Lower leg skin (tissue), 3 donors: Measurements from ENCODE around the gene VSX1.

ENCODE experiments used
- POLR2A ChIP-seq, 2 donors: fragments of 450-650 bp; IDR thresholded peaks; one replicate each; pipeline ENCODE4 v1.6.1; 2016 to 2017; ENCODE audit warnings: antibody characterized with exemption in 2 of 2, mild to moderate bottlenecking in 1 of 2, moderate library complexity in 1 of 2
- TF ChIP-seq, protein P1 (sequence below), 3 donors: fragments of 450-650 bp; IDR thresholded peaks; one replicate each; pipeline ENCODE4 v1.5.1; 2016; ENCODE audit warnings: antibody characterized with exemption in 3 of 3, mild to moderate bottlenecking in 3 of 3, moderate library complexity in 2 of 3

DNA sequence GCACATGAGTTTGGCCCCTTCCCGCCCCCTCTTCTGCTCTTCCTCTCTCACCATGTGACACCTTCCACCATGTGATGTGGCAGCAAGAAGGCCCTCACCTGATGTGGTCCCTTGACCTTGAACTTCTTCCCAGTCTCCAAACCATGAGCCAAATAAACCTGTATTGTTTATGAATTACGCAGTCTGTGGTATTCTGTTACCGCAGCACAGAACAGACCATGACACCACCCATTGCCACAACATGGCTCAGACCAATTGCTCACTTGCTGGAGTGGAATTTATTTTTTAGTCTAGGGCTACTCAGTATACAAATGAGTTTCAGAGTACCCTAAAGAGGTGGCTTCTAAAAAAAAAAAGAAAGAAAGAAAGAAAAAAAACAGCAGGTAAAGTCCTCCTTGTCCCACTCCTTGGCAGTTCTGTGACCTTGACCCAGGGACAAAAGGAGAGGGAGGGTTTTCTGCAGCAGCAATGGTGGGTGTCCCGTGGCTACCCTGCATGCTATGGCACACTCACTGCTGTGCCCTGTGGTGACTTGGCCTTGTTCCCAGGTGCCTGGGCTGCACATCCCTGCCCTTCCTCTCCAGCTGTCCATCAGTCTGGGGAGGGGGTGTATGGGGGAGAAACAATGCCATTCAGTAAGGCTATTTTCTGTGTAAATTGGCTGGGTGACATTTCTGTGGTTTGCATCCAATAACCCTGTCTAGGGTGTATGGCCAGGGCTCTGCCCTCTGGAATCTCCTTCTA, 5.4 kb upstream of the VSX1 start:
- TF ChIP-seq, protein P1, sequence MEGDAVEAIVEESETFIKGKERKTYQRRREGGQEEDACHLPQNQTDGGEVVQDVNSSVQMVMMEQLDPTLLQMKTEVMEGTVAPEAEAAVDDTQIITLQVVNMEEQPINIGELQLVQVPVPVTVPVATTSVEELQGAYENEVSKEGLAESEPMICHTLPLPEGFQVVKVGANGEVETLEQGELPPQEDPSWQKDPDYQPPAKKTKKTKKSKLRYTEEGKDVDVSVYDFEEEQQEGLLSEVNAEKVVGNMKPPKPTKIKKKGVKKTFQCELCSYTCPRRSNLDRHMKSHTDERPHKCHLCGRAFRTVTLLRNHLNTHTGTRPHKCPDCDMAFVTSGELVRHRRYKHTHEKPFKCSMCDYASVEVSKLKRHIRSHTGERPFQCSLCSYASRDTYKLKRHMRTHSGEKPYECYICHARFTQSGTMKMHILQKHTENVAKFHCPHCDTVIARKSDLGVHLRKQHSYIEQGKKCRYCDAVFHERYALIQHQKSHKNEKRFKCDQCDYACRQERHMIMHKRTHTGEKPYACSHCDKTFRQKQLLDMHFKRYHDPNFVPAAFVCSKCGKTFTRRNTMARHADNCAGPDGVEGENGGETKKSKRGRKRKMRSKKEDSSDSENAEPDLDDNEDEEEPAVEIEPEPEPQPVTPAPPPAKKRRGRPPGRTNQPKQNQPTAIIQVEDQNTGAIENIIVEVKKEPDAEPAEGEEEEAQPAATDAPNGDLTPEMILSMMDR (IDR thresholded peaks at IDR 0.05) = no peak
- no peak for TF ChIP-seq POLR2A (IDR thresholded peaks at IDR 0.05)
